ENCODE measurements around the gene FANCC. TPM values are rescaled to one million over a fixed set of nuclear protein-coding genes. Genes with fewer than 3 reads are reported as not detected.
A peak's percentile ranks its signal among the peaks of the same experiment; 100 is the strongest.

FANCC gene
- total RNA-seq, 2 experiments from 2014 or later = 5.7 to 6.3 TPM

- no peaks in the 10 kb centered on the region for H3K9me3 ChIP-seq (ENCODE audit: control insufficient read depth in 1 of 2, insufficient read depth in 1 of 2, low read length in 2 of 2)
- DNase-seq = peak in 2 of 14 experiments; percentile 6 to 9
Measured at GRCh38 chr9:95264954-95265615, 52.4 kb downstream of the FANCC start.

GRCh38 chr9:95261890-95262289, 55.6 kb downstream of the FANCC start:
- no peaks in the 10 kb centered on the region for H3K27me3 ChIP-seq (ENCODE audit: control insufficient read depth in 1 of 2, insufficient read depth in 2 of 2, low read length in 2 of 2)
- H3K4me1 ChIP-seq (ENCODE audit: insufficient read depth, low read length) = peaks cover 2% of the 10 kb centered on the region
- DNase-seq (no peak), ATAC-seq (ENCODE audit: poor library complexity) (no peak)
- no peak overlapping the region for H3K27ac Mint-ChIP-seq
- ChIA-PET POLR2A (interaction anchor here (0.6 kb wide), 1 partner anchor 626 kb away, joined by 4 read pairs; no protein-coding TSS in a partner anchor), CTCF (no interaction called here)
- intact Hi-C loops (cut with DNase I, micrococcal nuclease) = loop anchor here in 1 of 2 experiments (5.0 to 10.0 kb wide), 3 partner anchors 800 to 1053 kb away; no protein-coding TSS in a partner anchor
- no peaks in the 10 kb centered on the region for H3K36me3 Mint-ChIP-seq (ENCODE audit: low read depth)
- no peaks in the 10 kb centered on the region for H3K9me3 Mint-ChIP-seq
- no peaks in the 10 kb centered on the region for H3K36me3 ChIP-seq (ENCODE audit: insufficient read depth, low read length)
- H3K27me3 Mint-ChIP-seq = no peaks in the 10 kb centered on the region
- peaks cover 19% of the 10 kb centered on the region for H3K4me1 Mint-ChIP-seq (ENCODE audit: low read depth)
- H3K27ac ChIP-seq (ENCODE audit: low read depth in 1 of 2, low read length in 2 of 2) = no peak overlapping the region
- H3K4me3 Mint-ChIP-seq = no peak overlapping the region
- H3K9me3 ChIP-seq (ENCODE audit: control insufficient read depth in 1 of 2, insufficient read depth in 1 of 2, low read length in 2 of 2) = no peaks in the 10 kb centered on the region
- no peak overlapping the region for H3K4me3 ChIP-seq (ENCODE audit: low read length)
- TF ChIP-seq, protein P1, sequence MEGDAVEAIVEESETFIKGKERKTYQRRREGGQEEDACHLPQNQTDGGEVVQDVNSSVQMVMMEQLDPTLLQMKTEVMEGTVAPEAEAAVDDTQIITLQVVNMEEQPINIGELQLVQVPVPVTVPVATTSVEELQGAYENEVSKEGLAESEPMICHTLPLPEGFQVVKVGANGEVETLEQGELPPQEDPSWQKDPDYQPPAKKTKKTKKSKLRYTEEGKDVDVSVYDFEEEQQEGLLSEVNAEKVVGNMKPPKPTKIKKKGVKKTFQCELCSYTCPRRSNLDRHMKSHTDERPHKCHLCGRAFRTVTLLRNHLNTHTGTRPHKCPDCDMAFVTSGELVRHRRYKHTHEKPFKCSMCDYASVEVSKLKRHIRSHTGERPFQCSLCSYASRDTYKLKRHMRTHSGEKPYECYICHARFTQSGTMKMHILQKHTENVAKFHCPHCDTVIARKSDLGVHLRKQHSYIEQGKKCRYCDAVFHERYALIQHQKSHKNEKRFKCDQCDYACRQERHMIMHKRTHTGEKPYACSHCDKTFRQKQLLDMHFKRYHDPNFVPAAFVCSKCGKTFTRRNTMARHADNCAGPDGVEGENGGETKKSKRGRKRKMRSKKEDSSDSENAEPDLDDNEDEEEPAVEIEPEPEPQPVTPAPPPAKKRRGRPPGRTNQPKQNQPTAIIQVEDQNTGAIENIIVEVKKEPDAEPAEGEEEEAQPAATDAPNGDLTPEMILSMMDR (IDR thresholded peaks at IDR 0.05) = no peak

More at GRCh38 chr9:95264954-95265615, 52.4 kb downstream of the FANCC start:
- Mint-ChIP-seq H3K9me3 (no peaks in the 10 kb centered on the region), H3K4me1 (ENCODE audit: low read depth) (peaks cover 23% of the 10 kb centered on the region), H3K36me3 (ENCODE audit: low read depth) (no peaks in the 10 kb centered on the region), H3K27ac (no peak overlapping the region), H3K4me3 (no peak overlapping the region), H3K27me3 (no peaks in the 10 kb centered on the region)
- H3K4me1 ChIP-seq (ENCODE audit: insufficient read depth, low read length) = peaks cover 2% of the 10 kb centered on the region
- no peaks in the 10 kb centered on the region for H3K27me3 ChIP-seq (ENCODE audit: control insufficient read depth in 1 of 2, insufficient read depth in 2 of 2, low read length in 2 of 2)
- TF ChIP-seq, protein P1 (IDR thresholded peaks at IDR 0.05) = peak; percentile 27
- H3K4me3 ChIP-seq (ENCODE audit: low read length) = no peak overlapping the region
- intact Hi-C loops (cut with DNase I, micrococcal nuclease) = loop anchor here in 1 of 2 experiments (5.0 to 10.0 kb wide), 3 partner anchors 797 to 1050 kb away; no protein-coding TSS in a partner anchor
- POLR2A ChIA-PET = no interaction called here
- no peak for ATAC-seq (ENCODE audit: poor library complexity)
- CTCF ChIA-PET = no interaction called here
- H3K27ac ChIP-seq (ENCODE audit: low read depth in 1 of 2, low read length in 2 of 2) = no peak overlapping the region
- no peaks in the 10 kb centered on the region for H3K36me3 ChIP-seq (ENCODE audit: insufficient read depth, low read length)

GRCh38 chr9:95250462-95251221, 66.9 kb downstream of the FANCC start:
- ChIA-PET POLR2A (no interaction called here), CTCF (no interaction called here)
- H3K9me3 Mint-ChIP-seq = no peaks in the 10 kb centered on the region
- H3K27me3 Mint-ChIP-seq = no peaks in the 10 kb centered on the region
- peaks cover 0 to 11% of the 10 kb centered on the region in 2 experiments for H3K9me3 ChIP-seq (ENCODE audit: control insufficient read depth in 1 of 2, insufficient read depth in 1 of 2, low read length in 2 of 2)
- ATAC-seq (ENCODE audit: poor library complexity) (no peak), DNase-seq (no peak)
- H3K36me3 ChIP-seq (ENCODE audit: insufficient read depth, low read length) = no peaks in the 10 kb centered on the region
- no peak overlapping the region for H3K4me3 ChIP-seq (ENCODE audit: low read length)
- no peak overlapping the region for H3K4me3 Mint-ChIP-seq
- peaks cover 26% of the 10 kb centered on the region for H3K36me3 Mint-ChIP-seq (ENCODE audit: low read depth)
- H3K27me3 ChIP-seq (ENCODE audit: control insufficient read depth in 1 of 2, insufficient read depth in 2 of 2, low read length in 2 of 2) = no peaks in the 10 kb centered on the region
- H3K4me1 ChIP-seq (ENCODE audit: insufficient read depth, low read length) = no peaks in the 10 kb centered on the region
- intact Hi-C loops (cut with DNase I, micrococcal nuclease) = no loop called here
- H3K4me1 Mint-ChIP-seq (ENCODE audit: low read depth) = no peaks in the 10 kb centered on the region
- TF ChIP-seq, protein P1 (IDR thresholded peaks at IDR 0.05) = no peak
- H3K27ac ChIP-seq (ENCODE audit: low read depth in 1 of 2, low read length in 2 of 2) = no peak overlapping the region
- H3K27ac Mint-ChIP-seq = no peak overlapping the region
